ENCODE results near the gene ADCY5.

The ADCY5 gene

GRCh38 chr3:123236902-123237301 lies 212.0 kb downstream of the ADCY5 start:
- DNase-seq, result no peak

Data from hematopoietic multipotent progenitor cell treated with erythropoietin and hydrocortisone succinate and interleukin-3 and kit ligand, for 6 days (in vitro differentiated cells).